Measurements from ENCODE around the gene CCL19.
"Not testable (repeated sequence)": the region's sequence is repeated elsewhere in the genome, so short reads cannot be mapped to it uniquely, and the experiment has no call there.

The CCL19 gene

DNA sequence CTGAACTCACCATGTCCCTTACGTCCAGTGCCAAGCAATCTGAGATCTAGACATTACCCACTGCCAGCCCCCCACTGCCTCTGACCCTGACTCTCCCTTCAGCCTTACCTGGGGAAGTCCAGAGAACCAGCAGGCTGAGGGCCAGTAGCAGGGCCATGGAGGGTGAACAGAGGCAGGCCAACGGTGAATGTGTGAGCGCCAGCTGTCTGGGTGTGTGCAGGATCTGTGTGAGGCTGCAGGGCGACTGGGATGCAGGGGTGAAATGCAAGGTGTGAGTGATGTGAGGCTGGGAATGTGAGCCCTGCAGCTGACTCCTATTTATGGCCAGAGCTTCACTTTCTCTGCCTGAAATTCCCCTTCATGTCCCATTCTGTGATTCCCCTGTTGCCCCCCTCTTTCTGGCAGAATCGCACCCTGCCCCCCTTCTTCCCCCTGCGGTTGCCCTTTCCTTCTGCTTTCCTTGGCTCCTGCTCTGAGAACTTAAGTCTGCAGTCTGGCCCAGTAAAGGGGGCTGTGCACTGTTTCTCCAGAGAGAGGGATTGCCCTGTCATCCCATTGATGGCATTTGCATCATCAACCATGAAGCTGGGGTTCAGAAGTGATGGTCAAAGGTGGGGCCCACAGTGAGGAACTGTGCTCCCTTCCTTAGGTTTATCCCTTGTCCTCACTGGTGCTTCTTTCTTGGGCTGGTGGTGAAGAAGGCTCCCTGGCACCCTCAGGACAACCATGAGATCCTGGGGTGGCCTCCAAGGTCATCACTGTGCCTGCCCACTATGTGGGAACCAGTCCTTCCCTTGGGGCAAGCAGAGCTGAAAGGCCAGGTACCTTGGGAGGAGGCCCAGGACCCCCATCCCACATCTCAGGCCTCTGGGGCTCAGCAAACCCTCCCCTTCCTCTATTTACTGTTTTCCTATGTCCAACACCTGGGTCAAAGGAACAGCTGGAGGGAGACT, at the start of gene CCL19:
CCL19 (minus strand) TSS at position 294 of the 953 bp plus-strand sequence; CDS start at position 157, 137 bp downstream.
- DNase-seq, result no peak

DNA sequence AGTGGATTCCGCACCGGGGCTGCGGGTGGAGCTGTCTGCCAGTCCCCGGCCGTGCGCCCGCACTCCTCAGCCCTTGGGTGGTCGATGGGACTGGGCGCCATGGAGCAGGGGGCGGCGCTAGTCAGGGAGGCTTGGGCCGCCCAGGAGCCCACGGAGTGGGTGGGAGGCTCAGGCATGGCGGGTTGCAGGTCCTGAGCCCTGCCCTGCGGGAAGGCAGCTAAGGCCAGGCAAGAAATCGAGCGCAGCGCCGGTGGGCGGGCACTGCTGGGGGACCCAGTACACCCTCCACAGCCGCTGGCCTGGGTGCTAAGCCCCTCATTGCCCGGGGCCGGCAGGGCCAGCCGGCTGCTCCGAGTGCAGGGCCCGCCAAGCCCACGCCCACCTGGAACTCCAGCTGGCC, 49.1 kb upstream of the CCL19 start:
- not testable (repeated sequence) for DNase-seq

DNA sequence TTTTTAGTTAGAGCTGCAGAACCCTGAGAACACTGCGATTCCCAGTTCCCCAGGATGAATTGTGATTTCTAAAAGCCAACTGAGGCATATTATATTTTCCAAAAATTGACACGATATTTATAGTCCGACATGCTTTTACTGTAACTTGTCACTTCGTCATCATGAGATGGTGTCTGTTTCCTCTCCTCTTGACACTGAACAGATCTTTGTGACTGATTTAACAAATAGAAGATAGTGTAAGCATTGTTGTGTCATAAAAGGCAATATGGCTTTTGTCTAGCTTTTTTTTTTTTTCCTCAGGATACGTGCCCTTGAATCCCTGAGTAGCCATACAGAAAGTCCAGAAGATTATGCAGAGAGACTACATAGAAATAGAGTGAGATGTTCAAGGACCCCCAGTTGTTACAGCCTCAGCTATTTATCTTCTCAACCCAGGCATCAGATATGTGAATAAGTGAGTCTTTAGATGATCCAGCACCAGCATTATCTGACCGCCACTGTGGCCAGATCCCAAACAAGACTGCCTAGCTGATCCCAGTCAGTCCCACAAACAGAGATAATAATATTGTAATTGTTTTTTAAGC, 46.7 kb upstream of the CCL19 start:
- no peak for DNase-seq

- DNase-seq, result no peak
These were observed 43.6 kb upstream of the CCL19 start for GRCh38 chr9:34734720-34735119.

GRCh38 chr9:34732886-34733285, 41.8 kb upstream of the CCL19 start:
- DNase-seq, result no peak

- no peak for DNase-seq
These were observed 41.4 kb upstream of the CCL19 start for GRCh38 chr9:34732478-34732877.

- no peak for DNase-seq
These were observed 32.1 kb upstream of the CCL19 start for GRCh38 chr9:34723141-34723540.

GRCh38 chr9:34719769-34720025, 28.6 kb upstream of the CCL19 start:
- DNase-seq, result not testable (repeated sequence)

- DNase-seq, result no peak
These were observed 28.1 kb upstream of the CCL19 start for GRCh38 chr9:34719021-34719768.

- no peak for DNase-seq
These were observed 27.0 kb upstream of the CCL19 start for GRCh38 chr9:34717996-34718614.

- no peak for DNase-seq
These were observed 25.6 kb upstream of the CCL19 start for GRCh38 chr9:34716711-34717110.

- DNase-seq, result no peak
These were observed 24.7 kb upstream of the CCL19 start for GRCh38 chr9:34715639-34716215.

- no peak for DNase-seq
These were observed 22.9 kb upstream of the CCL19 start for GRCh38 chr9:34714007-34714406.

GRCh38 chr9:34712140-34712539, 21.1 kb upstream of the CCL19 start:
- DNase-seq, result no peak

DNA sequence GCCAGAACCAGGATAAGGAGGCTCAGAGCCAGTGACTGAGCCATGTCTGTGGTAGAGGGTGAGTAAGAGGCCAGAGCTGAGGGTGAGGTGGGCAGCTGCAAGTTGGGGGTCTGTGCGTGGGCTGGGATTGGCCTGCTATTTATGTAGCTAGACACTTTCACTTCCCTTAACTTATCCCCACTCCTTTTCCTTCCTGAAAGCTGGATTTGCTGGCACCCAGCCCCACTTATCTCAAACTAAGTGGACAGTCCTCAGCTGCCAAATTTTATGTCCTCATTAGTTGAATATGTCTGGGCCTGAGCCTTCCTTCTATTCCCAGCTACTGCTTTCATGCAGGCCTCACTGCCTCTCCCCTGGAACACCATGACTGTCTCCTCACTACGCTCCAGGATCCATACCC, 18.9 kb upstream of the CCL19 start, which contains the start of gene CCL21:
CCL21 (minus strand) TSS at position 114 of the 400 bp plus-strand sequence; CDS start at position 44, 70 bp downstream.
- DNase-seq, result no peak

- DNase-seq, result no peak
These were observed 18.3 kb upstream of the CCL19 start for GRCh38 chr9:34709196-34709978.

GRCh38 chr9:34707130-34707529, 16.1 kb upstream of the CCL19 start:
- DNase-seq, result no peak

DNA sequence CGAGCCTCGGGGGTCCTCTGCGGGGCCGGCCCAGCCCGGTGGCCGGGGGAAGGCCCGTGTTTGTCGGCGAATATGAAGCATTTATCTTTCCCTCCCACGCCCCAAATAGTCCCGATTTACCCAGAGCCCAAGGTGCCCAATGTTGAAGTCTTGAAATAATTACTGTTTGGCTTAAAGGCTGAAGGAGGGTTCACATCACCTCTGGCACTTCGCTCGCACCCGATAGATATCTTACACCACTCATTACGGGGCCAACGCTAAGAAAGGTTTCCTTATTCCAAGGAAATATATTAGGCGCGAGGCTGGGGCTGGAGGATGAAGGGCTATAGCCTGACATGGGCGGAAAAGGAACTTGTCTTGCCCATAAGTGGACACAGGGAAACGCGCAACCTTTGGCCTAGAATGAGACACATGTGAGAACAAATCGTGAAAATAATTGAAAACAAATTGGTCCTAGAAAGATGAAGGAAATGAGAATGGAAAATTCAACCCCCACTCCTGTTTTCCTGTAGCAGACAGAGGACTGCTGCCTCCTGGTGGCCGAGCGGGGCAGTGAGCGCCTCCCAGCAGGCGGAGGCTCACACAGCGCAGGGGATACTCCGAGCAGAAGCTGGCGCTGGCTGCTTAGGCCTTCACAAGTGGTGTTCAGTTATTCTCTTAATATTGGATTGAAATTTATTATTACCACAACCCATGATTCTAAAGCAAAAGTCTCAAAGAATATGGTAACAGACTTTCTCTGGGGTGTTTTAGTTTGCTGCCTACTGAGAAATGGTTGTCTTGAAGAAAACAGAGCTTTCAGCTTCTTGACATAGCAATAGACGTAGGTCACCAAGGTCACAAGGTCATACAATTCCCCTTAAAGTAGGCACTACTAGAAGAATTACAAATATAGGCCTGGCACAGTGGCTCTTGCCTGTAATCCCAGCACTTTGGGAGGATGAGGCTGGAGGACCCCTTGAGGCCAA, 11.0 kb upstream of the CCL19 start:
- DNase-seq, result peak; percentile 78 to 84

DNA sequence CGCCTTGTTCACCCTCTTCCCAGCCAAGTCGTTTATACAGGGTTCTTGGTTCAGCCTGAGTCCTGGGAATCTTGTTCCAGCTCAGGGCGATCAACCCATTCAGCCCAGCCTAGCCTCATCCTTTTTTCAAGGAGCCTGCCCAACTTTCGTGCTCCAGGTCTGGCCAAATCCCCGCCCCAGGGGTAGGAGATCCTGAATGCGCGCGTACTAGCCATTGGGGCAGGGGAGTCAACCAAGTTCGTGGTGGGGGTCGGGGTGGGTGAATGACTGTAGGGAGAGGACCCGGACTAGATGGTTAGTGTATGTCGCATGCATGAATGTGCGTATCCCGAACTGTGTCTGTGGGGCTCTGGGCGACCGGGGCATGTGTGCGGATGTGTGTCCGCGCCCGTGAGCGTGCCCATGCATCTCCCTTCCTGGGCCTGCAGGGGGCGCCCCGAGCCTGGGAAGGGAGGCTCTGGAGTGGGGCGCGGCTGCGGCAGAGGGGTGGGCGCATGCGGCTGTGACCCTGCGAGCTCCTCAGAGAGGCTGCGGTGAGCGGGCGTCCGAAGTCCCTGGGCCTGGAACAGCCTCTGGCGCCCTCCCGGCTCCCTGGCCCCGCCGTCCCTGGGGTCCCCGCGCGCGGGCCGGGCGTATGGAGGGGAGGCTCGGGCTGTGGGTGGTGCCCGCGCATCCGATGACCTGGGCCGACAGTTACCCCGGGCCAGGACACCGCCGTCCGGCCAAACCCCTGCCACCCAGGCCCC, 10.1 kb upstream of the CCL19 start:
- DNase-seq, result peak; percentile 68 to 74

DNA sequence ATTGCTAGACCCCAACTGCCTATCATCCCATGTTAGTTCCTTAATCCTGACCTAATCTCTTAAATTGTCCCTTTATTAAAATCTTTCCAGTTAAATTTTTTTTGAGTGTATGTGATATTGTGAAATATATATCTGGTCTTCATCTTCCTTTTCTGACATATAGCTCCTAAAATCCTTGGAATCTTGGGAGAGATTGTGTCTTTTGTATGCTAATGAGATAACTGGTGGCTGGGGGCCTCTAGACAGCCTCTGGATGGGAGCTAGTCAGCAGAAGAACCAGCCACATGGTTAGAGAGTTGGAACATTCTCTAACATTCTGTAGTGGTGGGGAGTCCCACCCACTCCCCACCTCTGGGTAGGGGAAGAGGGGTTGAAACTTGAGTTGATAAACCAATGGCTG, 3.7 kb upstream of the CCL19 start:
- DNase-seq, result no peak
